Fibroblast of skin of abdomen (primary cell): Measurements from ENCODE around the gene SMIM30.
A peak's percentile ranks its signal among the peaks of the same experiment; 100 is the strongest.

Experiments used
- DNase-seq: peaks from one replicate; pipeline ENCODE4 v3.0.0-alpha.2; 2013

The SMIM30 gene

GRCh38 chr7:113100121-113100603, 18.2 kb downstream of the SMIM30 start:
- peak; percentile 82 for DNase-seq

- DNase-seq = no peak
These were observed 19.0 kb downstream of the SMIM30 start for GRCh38 chr7:113099284-113099919.

GRCh38 chr7:113094517-113095249, 23.7 kb downstream of the SMIM30 start:
- no peak for DNase-seq

GRCh38 chr7:113093561-113093960, 24.8 kb downstream of the SMIM30 start:
- no peak for DNase-seq

GRCh38 chr7:113092762-113093161, 25.6 kb downstream of the SMIM30 start:
- peak; percentile 14 for DNase-seq

- peak; percentile 87 for DNase-seq
These were observed 31.0 kb downstream of the SMIM30 start for GRCh38 chr7:113087071-113087998.

GRCh38 chr7:113086431-113086888, 31.9 kb downstream of the SMIM30 start, which contains the start of gene GPR85:
Gene GPR85 (minus strand): TSS chr7:113086827. CDS start chr7:113084721, 2,106 bp downstream.
- peak; percentile 76 for DNase-seq

GRCh38 chr7:113085781-113086390, 32.5 kb downstream of the SMIM30 start:
- DNase-seq = peak; percentile 21

- no peak for DNase-seq
These were observed 33.7 kb downstream of the SMIM30 start for GRCh38 chr7:113084496-113085172.

- no peak for DNase-seq
These were observed 34.4 kb downstream of the SMIM30 start for GRCh38 chr7:113083816-113084495.

- DNase-seq = no peak
These were observed 35.1 kb downstream of the SMIM30 start for GRCh38 chr7:113083132-113083815.

- no peak for DNase-seq
These were observed 40.0 kb downstream of the SMIM30 start for GRCh38 chr7:113078331-113078730.

- DNase-seq = no peak
These were observed 41.7 kb downstream of the SMIM30 start for GRCh38 chr7:113076703-113077102.

- peak; percentile 28 for DNase-seq
These were observed 46.9 kb downstream of the SMIM30 start for GRCh38 chr7:113071465-113071864.
